NCI-H446 treated with DMSO at 0.1 percent for 48 hours (cell line): ENCODE data around the gene OPN1MW.
"Not testable (repeated sequence)": the region's sequence is repeated elsewhere in the genome, so short reads cannot be mapped to it uniquely, and the experiment has no call there.

Experiments used
- DNase-seq: peaks from one replicate; lab custom pipeline; 2025; lab: John Stamatoyannopoulos, UW

OPN1MW gene

GRCh38 chrX:154211057-154211456, 28.7 kb downstream of the OPN1MW start:
- DNase-seq = not testable (repeated sequence)

DNA sequence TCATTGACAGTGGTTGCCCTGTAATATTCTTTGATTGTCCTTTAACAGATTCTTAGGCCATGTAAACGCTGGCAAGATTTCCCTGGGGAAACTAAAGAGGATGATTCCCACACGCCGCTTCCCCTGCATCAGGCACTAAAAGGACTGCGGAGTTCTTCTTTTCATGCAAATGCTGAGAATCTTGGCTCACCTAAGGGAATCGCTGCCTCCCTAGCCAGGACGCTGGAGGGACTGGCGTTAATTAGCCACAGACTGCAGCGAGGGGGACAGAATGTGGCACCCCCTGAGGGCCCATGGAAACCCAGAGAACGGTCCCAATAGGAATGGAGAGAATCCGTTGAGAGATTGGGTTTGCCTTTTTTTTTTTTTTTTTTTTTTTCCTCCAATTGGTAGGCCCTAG, 29.1 kb downstream of the OPN1MW start:
- not testable (repeated sequence) for DNase-seq

GRCh38 chrX:154219456-154219855, 37.1 kb downstream of the OPN1MW start, which contains the start of gene OPN1MW2:
OPN1MW2 (plus strand) TSS chrX:154219756; CDS start chrX:154219816, 60 bp downstream.
- not testable (repeated sequence) for DNase-seq

DNA sequence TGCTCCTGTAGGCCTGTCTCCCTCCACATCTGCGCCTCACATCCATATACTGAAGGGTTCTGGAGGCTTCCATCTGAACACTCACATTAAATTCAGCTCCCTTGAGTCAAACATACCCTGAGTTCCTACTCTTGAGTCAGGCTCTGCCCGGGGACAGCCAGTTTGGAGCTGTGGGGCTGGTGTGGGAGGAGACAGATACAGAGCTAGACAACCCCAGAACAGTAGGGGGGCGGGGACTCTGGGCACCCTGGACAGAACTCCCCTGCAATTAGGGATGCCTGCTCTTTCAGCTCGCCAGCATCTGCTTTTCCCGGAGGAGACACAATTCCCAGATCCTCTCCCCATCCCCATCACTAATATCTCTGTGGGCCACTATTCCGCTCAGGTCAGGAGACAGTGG, 42.9 kb downstream of the OPN1MW start:
- DNase-seq = not testable (repeated sequence)

DNA sequence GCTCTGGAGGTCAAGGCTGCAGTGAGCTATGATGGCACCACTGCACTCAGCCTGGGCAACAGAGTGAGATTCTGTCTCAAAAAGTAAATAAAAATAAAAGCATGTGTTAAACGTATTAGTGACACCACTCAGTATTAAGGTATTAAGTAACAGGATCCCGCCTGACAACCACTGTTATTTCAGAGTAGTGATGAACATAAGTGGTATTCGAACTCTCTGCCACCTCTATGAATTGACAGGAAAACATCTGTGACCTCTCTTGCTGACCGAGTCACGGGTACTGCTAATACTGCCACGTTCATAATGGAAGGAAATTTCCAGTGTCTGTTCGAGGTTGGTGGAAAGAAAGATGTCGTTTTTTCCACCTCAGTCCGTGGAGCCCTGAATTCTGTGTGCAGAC, 44.3 kb downstream of the OPN1MW start:
- not testable (repeated sequence) for DNase-seq

DNA sequence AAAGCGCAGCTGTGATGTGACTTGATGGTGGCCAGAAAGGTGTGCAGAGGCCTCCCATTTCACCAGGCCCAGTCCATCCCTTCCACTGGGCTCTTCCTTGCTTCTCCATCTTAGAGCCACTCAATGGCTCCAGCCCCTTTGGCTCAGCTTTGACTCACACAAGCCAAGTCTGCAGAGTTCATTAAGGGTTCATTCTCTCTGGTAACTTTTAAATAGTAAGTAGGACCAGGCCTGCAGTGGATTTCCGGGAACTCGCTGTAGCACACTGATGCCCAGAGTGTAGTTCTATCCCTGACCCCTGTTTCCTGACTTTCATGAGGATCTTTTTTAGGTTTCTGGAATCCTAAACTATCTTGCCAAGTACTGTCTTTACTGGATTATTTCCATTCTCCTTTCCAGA, 49.0 kb downstream of the OPN1MW start:
- DNase-seq = not testable (repeated sequence)

GRCh38 chrX:154233620-154234019, 51.2 kb downstream of the OPN1MW start:
- not testable (repeated sequence) for DNase-seq

DNA sequence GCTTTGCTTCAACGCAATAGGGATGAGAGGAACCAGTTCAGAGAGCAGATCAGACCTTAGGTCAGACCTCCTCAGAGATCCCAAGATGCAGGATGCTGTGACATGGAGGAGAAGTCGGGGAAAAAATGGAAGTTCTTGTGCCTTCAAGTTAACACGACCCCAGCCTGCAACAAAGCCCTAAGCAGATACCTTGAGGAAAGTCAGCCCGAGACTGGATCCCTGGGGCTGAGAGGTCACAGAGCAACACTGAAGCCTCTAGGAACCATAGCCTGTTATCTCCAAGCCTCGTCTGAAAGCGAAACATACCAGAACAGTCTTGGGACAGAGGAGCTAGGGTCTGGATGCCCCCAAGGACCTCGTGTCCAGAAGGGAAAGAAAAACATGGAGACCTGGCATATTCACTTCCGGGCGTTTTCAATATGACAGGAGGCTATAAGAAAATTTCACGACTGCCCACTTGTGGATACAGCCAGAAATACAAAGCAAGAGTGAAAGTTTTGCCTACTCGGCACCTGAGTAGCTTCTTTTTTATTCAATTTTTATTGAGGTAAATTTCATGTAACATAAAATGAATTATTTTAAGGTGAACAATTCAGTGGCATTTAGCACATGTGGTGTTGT, 56.7 kb downstream of the OPN1MW start:
- not testable (repeated sequence) for DNase-seq

DNA sequence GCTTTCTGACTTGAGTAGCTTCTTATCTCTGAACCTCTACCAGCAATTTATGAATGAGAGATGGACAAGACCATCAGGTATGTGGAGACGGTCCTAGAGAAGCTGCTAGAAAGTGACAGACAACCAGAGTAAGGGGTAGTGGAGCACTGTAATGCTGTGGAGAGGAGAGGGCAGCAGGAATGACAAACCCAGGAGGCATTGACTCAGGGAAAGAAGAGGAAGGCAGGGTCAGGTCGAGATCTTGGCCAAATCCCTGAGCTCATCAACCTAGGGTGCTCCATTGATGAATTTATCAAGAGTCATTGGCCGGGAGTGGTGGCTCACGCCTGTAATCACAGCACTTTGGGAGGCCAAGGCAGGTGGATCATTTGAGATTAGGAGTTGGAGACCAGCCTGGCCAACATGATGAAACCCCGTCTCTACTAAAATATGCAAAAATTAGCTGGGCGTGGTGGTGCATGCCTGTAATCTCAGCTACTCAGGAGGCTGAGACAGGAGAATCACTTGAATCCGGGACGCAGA, 57.6 kb downstream of the OPN1MW start:
- not testable (repeated sequence) for DNase-seq
